HG03066 (cell line): ENCODE results near the gene TET3.

Source experiments
- ATAC-seq: cut with Tn5 transposase; IDR thresholded peaks from one replicate; pipeline ENCODE4 v1.9.1; 2021; ENCODE audit warnings: low read depth; ENCODE audit not compliant: unreplicated experiment

The TET3 gene

DNA sequence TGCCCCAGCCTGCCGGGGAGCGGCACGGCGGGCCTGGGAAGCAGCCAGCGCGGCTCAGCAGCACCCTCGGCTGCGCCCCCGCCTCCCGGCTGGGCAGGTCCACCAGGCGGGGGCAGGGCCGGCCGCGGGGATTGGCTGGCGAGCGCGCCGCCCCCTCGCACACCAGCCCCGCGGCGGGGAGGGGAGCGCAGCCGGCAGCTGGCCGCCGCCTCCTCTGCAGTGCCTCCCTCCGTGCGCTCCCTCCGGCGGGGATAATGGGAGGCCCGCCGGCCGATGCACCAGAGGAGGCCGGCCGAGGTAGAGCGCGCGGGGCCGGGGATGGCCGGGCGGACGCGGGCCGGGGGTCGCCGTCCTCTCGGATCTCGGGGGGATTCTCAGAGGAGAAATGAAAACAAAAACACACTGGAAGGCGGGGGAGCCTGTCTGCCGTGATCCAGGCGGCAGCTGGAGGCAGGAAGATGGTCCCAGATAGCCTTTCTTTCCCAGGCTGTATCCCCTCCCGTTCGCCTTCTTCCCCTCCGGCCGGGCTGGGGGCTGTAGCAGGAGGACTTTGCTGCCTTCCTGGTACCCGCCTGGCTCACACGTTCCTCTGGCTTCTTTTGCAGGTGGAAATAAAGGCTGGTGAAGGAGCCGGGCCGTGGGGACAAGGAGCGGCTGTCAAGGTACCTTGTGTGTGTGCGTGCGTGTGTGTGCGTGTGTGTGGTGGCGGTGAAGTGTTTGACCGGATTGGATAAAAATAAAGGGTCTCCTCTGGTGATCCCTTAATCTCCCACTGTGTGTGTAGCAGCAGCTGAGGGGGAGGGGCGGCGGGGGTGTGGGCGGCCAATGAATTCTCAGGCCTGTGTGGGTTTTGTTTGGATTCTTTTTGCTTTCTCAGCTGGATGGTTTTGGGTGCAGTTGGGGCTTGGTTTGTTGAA lies 18.1 kb downstream of the TET3 start:
- ATAC-seq = peak; percentile 87

GRCh38 chr2:74003494-74004211 lies 18.9 kb downstream of the TET3 start:
- ATAC-seq = no peak

- no peak for ATAC-seq
Observed at GRCh38 chr2:74004212-74005182, 19.8 kb downstream of the TET3 start.

DNA sequence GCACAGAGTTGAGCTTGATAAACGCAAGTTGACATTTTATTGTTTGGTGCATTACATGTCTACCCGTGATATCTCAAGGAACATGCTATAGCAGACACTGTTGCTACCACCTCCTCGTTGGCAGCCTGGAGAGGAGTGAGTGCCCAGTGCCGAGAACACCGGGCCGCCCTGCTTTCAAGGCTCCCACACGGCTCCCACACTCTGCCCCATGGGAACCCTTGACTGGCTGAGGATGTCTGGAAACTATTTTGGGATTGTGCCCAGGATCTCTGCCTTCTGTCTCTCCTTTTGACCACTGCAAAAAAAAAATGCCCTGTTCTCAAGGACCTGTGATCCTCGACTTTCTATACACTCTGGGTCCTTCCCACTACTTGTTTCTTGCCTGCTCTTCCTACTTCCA lies 21.1 kb downstream of the TET3 start:
- no peak for ATAC-seq

- no peak for ATAC-seq
Observed at GRCh38 chr2:74006459-74006858, 21.7 kb downstream of the TET3 start.

GRCh38 chr2:74007121-74007520 lies 22.4 kb downstream of the TET3 start:
- no peak for ATAC-seq

GRCh38 chr2:74007711-74008110 lies 23.0 kb downstream of the TET3 start:
- ATAC-seq = no peak

- no peak for ATAC-seq
Observed at GRCh38 chr2:74008761-74009395, 24.2 kb downstream of the TET3 start.

DNA sequence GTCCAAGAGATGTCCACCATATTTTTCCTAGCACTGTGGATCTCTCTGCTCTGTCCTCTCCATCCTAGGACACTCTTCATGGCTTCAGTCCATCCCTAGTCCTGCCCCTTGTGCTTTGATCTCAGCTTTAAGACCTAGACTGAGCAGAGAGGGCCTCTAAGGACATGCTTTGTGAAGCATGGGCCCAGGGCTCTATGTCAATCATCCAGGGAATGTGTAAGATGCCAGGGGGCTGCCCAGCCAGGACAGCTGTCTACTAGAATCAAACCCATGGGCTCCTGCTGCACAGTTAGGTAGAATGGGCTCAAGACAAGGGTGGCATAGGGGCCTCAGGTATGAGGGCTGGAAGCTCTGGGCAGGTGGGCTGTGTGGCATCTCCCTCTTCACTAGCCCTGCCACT lies 24.9 kb downstream of the TET3 start:
- ATAC-seq = no peak

- ATAC-seq = no peak
Observed at GRCh38 chr2:74010087-74010541, 25.4 kb downstream of the TET3 start.

DNA sequence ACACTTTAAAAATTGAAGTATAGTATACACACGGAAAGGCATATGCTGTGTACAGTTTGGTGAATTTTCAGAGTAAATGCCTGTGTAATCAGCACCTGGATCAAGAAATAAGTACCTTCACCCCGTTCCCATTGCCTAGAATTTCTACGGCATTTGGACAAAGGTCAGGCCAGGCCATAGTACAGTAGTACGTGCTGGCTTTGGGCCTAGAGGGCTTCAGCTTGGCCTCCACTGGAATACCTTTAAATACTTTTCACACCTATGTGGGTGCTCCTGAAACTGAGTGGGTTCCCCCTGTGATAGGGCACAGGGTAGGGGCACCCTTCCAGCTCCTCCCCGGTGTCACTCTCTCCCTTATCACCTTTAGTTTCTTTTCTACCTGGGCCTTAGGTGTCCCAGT lies 26.5 kb downstream of the TET3 start:
- no peak for ATAC-seq

GRCh38 chr2:74014813-74015212 lies 30.1 kb downstream of the TET3 start:
- ATAC-seq = no peak

DNA sequence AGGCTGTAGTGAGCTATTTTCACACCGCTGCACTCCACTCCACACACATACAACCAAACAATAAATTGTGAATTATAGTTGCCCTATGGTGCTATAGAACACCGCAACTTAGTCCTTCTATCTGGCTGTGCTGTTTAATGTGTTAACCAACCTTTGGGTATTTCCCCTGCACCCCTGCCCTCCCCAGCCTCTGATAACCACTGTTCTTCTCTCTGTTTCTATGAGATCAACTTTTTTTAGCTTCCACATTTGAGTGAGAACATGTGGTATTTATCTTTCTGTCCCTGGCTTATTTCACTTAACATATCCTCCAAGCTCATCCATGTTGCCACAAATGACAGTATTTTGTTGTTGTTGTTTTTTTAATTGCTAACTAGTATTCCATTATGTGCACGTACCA lies 32.5 kb downstream of the TET3 start:
- peak; percentile 70 for ATAC-seq

DNA sequence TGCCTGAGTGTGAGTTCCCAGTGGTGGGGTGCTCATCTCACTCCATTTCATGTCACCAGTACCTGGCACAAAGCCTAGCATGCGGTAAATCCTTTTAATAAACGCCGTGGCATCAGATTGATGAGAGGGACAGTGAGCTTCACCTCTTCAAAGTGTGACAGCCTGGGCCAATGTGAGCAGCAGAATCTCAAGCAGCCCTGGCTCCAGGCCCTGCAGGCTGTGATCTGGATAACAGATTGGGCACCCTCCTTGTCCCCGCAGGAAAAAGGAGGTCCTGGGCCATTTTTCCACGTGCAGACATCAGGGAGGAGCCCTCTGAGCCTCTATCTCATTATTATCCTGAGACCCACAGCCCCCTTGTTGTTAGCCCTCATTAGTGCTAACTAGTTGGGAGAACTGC lies 34.8 kb downstream of the TET3 start:
- ATAC-seq = no peak

DNA sequence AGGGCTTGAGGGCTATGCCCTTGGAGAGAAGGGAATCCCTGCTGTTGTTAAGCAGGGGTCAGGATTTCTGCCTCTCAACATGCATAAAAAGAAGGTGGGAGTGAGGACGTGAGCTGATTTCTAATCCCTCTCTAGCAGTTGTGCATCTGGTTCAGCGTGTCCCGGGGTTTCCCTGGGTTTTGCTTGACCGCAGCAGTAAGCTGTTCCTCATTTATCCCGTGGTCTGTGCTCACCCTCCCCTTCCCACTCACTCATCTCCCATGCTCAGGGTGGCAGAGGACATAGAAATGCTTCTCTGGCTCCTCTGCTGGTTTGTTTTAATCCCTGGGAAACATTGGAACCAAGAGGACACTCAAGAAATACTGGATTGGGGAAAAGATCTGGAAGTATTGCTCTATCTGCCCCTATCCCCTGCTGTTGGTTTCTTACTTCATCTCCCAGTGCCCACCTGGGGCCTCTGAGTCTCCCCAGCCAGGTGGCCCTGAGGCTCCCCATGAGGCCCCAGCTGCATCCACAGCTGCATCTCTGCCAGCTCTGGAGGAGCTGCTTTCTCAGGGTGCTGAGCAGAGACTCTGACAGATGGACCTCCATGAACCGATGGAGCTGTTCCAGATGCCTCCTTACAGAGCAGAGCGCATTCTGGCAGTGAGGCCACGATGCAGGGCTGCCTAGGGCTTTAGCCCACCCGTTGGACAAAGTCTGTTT lies 36.1 kb downstream of the TET3 start:
- ATAC-seq = no peak

DNA sequence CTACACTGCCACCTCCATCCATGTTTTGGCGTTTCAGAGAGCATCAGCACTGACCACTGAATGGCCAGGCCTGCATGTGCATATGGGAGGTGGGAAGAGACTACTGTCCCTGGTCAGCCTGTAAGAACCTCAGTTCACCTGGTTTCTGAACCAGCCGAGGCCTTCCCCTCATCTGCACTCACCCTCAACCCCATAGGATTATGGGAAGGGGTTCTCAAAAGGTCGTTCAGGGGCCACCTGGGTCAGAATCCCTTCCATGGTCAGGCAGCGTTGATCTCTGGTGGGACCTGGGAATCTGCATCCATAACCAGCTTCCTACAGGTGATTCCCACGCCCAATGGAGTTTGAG lies 36.7 kb downstream of the TET3 start:
- ATAC-seq = no peak

GRCh38 chr2:74024216-74024615 lies 39.5 kb downstream of the TET3 start:
- no peak for ATAC-seq

DNA sequence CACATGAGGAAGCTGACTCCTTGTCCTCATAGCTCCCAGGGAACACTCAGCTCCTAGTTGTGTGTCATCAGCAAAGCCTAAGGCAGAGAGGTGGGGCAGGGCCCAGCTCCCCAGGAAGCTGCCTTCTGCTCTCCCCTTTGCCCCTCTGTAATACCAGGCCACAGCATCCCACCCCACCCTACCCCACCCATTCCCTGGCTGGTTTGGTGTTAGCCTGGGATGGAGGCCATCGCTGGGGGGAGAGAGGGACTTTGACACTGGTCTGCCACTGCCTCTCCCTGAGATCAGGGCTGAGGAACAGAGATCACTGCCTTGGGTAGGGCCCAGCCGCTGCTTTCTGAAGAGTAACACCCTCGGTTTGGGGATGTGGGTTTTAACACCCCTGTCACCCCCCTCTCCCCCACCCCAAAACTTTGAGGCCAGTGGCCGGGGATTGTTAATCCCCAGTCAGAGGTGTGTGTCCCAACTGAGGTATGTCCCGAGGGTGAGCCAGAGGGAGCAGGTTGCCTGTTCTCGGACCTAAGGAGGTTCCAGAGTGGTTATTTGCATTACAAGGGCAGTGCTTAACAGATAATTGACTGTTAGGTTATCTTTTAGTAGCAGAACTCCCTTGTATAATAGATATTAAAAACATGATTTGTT lies 41.4 kb downstream of the TET3 start:
- ATAC-seq = peak; percentile 50

DNA sequence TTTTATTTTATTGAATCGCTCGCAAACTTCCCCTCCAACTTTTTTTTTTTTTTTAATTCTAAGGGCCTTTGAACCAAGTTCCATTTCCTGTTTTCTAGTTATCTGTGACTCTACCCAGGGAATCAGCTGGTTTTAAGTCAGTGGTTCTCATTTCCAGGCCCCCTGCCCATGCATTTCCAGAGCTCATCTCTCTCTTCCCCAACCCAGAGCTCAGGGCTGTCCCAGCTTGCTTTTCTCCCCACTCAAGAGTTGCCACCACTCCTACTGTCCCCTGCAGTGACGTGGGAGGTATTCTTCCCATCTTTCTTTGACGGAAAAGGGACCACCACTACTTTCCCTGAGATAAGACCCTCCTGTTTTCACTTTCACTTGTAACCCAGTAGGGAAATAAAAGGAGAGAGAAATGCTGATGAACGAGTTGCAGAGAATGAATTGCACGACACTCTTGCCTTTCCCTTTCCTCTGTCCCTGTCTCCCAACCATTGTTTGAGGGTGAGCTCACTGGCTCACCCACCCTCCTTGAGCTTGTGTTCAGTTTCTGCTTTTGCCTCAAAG lies 42.1 kb downstream of the TET3 start:
- peak; percentile 29 for ATAC-seq
